ENCODE measurements around the gene EDA.
"Not testable (repeated sequence)": the region's sequence is repeated elsewhere in the genome, so short reads cannot be mapped to it uniquely, and the experiment has no call there.

Gene EDA

DNA sequence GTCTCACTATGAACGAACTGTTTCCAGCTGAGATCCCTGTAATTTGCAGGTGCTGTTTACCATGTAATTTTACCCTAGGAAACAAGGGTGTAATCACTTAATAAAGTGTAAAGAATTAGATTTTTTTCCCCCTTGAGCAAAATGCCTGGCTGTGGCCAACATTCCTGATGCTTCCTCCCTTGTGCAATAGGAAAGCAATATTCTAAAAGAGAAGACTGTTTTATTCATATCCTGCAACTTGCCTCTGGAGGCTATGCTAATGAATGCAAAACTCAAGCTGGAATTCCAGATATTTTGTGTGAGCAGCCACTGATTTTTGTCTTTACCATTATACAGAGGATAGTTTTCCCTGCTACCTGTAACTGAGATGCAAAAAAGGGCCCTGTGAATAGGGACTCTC lies 335.8 kb downstream of the EDA start:
- TF ChIP-seq POLR2A (IDR thresholded peaks at IDR 0.05; ENCODE audit: low read depth, low read length), result no peak
- FAIRE-seq (no peak), DNase-seq (ENCODE audit: insufficient read length, low spot score) (no peak)

DNA sequence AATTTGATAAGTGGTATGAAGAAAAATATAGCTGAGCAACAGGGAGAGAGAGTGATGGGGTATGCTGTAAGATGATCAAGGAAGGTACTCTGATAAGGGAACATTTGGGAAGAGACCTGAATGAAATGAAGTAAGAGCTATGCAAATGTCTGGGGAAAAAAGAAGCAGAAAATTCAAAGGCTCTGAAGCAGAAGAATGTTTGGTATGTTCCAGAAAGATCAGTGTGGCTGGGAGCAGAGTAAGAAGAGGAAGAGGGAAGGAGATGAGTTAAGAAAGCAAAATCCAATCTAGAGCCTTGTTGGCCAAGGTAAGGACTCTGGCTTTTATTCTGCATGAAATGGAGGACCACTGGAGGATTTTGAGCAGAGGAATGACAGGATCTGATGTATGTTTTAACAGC lies 343.8 kb downstream of the EDA start:
- TF ChIP-seq POLR2A (IDR thresholded peaks at IDR 0.05; ENCODE audit: low read depth, low read length), result no peak
- DNase-seq (ENCODE audit: insufficient read length, low spot score) (no peak), FAIRE-seq (no peak)

GRCh38 chrX:69961365-69962072 lies 345.6 kb downstream of the EDA start:
- TF ChIP-seq POLR2A (IDR thresholded peaks at IDR 0.05; ENCODE audit: low read depth, low read length), result no peak
- DNase-seq (ENCODE audit: insufficient read length, low spot score) (no peak), FAIRE-seq (no peak)

- TF ChIP-seq POLR2A (IDR thresholded peaks at IDR 0.05; ENCODE audit: low read depth, low read length), result no peak
- no peak for DNase-seq (ENCODE audit: insufficient read length, low spot score)
- FAIRE-seq, result no peak
Measured at GRCh38 chrX:69968950-69969349, 353.0 kb downstream of the EDA start.

DNA sequence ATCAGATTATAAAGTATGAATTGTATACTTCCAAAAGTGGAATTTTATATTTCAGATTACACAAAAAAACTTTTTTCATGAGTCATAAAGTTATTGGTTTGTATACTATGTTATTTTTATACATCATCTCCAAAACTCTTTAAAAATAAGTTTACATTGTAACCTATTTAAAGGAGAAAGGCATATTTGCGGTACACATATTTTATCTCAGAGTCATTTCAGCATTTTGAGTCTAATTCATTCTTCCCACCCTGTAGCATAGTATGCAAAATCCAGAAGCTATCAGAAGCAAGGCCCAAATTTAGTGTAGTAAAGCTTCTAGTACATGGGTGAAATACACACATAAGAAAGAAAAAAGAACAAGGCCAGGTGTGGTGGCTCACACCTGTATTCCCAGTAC lies 353.5 kb downstream of the EDA start:
- DNase-seq (ENCODE audit: insufficient read length, low spot score) (no peak), FAIRE-seq (no peak)
- no peak for TF ChIP-seq POLR2A (IDR thresholded peaks at IDR 0.05; ENCODE audit: low read depth, low read length)

DNA sequence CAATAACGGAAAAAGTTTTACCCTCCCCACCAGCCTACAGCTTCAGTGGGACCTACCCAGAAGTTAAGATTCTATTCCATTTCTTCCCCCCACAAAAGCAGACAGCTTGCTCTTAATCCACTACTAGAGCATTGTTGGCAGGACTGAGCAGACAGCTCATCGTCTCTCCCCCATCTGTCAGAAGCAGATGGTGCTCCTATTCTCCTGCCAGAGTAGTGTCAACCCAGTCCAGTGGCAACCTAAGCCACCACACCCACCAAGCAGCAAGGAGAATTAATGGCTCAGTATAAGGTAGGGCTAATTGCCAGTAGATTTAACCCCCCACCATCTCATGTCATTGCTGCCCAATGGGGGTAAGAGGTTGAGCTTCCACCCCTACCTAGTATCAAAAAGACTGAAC lies 371.8 kb downstream of the EDA start:
- no peak for DNase-seq (ENCODE audit: insufficient read length, low spot score)
- FAIRE-seq, result no peak
- no peak for TF ChIP-seq POLR2A (IDR thresholded peaks at IDR 0.05; ENCODE audit: low read depth, low read length)

DNA sequence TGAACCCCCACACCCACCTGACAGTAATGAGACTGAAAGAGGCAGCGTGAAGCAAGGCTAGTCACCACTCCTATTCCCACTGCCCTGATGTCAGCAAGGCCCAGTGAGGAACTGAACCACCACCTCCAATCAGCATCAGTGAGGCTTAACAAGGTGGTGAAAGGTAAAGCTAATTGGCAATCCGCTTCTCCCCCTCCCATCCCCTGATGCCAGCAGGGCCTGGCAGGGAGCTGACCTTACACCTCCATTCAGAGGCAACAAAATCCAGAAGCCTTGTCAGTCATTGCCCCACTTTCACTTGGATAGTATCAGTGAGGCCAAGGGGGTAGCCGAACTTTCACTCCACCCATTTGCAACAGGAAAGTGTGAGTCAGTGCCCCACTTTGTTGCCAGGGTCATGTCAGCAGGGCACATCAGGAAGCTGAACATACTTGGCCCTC lies 373.1 kb downstream of the EDA start:
- no peak for TF ChIP-seq POLR2A (IDR thresholded peaks at IDR 0.05; ENCODE audit: low read depth, low read length)
- FAIRE-seq, result no peak
- DNase-seq (ENCODE audit: insufficient read length, low spot score), result no peak

GRCh38 chrX:69991685-69992084 lies 375.8 kb downstream of the EDA start:
- no peak for DNase-seq (ENCODE audit: insufficient read length, low spot score)
- no peak for FAIRE-seq
- TF ChIP-seq POLR2A (IDR thresholded peaks at IDR 0.05; ENCODE audit: low read depth, low read length), result no peak

DNA sequence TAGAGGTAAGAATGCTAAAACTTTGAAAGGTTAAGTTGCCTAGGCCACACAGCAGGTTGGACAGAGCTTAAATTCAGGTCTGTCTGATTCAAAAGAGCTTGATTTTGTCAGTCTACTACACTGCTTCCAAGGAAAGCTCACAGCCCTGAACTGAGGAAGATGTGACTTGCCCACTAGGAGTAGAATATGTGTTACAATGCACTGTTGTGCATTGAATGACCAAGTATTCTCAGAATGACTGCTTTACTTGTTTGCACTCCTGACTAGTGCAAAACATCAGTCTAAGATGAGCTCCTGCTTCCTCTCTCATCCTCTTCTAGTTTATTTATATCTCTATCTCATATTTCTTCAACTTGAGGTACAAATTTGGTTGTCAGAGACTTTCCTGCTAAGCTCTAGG lies 377.6 kb downstream of the EDA start:
- no peak for TF ChIP-seq POLR2A (IDR thresholded peaks at IDR 0.05; ENCODE audit: low read depth, low read length)
- DNase-seq (ENCODE audit: insufficient read length, low spot score) (no peak), FAIRE-seq (no peak)

GRCh38 chrX:69995362-69996112 lies 379.6 kb downstream of the EDA start:
- TF ChIP-seq POLR2A (IDR thresholded peaks at IDR 0.05; ENCODE audit: low read depth, low read length), result no peak
- FAIRE-seq (no peak), DNase-seq (ENCODE audit: insufficient read length, low spot score) (no peak)

DNA sequence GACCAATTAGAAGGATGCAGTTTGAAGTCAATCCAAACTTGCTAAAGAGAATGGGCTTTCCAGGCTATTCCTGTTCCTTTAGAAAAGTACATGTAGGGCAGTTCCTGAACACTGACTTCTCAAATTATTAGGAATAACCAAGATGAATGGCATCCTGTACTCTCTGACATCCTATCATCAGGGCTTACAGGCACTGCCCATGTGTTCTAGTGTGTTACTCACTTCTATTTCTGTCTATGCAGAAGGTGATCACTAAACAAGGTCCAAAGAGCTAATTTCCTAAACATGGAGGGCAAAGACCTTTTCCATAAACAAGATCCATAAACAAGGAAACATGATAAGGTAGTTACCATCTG lies 380.2 kb downstream of the EDA start:
- no peak for TF ChIP-seq POLR2A (IDR thresholded peaks at IDR 0.05; ENCODE audit: low read depth, low read length)
- no peak for FAIRE-seq
- no peak for DNase-seq (ENCODE audit: insufficient read length, low spot score)

DNA sequence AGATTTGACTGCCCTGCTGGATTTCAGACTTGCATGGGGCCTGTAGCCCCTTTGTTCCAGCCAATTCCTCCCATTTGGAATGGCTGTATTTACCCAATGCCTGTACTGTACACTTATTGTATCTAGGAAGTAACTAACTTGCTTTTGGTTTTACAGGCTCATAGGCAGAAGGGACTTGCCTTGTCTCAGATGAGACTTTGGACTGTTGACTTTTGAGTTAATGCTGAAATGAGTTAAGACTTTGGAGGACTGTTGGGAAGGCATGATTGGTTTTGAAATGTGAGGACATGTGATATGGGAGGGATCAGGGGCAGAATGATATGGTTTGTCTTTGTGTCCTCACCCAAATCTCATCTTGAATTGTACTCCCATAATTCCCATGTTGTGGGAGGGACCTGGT lies 382.4 kb downstream of the EDA start:
- not testable (repeated sequence) for DNase-seq (ENCODE audit: insufficient read length, low spot score)

DNA sequence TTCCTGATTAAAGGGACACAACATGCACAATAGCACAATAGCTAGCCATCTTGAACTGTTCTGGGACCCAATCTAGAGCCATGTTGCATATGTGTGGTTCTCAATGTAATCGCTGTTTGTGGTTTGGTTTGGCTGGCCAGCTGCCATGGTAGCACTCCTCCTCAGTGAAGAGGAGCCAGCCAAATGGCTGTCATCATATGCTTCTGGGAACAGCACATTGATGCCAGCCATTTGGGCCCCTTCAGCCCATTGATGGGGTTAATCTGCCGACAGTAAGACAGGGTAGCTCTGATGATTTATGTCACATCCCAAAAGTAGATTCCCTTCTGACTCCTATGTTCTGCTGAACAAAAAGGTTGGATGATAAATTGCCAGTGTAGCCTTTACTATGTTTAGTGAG lies 385.4 kb downstream of the EDA start:
- FAIRE-seq, result no peak
- no peak for DNase-seq (ENCODE audit: insufficient read length, low spot score)
- TF ChIP-seq POLR2A (IDR thresholded peaks at IDR 0.05; ENCODE audit: low read depth, low read length), result no peak

More for the DNA sequence above, 382.4 kb downstream of the EDA start:
- FAIRE-seq, result not testable (repeated sequence)

- no peak for DNase-seq (ENCODE audit: insufficient read length, low spot score)
- no peak for TF ChIP-seq POLR2A (IDR thresholded peaks at IDR 0.05; ENCODE audit: low read depth, low read length)
- FAIRE-seq, result no peak
Measured at GRCh38 chrX:70001708-70002341, 385.9 kb downstream of the EDA start.

DNA sequence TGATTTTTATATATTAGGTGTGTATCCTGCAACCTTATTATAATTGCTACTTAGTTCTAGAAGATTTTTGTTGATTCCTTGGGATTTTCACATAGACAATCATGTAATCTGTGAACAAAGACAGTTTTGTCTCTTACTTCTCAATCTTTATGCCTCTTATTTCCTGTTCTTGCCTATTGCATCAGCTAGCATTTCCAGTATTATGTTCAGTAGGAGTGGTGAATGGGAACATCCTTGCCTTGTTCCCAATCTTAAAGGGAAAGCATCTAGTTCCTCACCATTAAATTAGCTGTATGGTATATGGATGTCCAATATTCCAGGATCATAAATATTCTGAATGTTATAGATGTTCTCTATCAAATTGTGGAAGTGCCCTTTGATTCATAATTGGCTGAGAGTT lies 392.0 kb downstream of the EDA start:
- no peak for TF ChIP-seq POLR2A (IDR thresholded peaks at IDR 0.05; ENCODE audit: low read depth, low read length)
- FAIRE-seq, result no peak
- no peak for DNase-seq (ENCODE audit: insufficient read length, low spot score)

Data from H54 (cell line).